NCI-H2227 (cell line): Measurements from ENCODE around the gene CKLF.

Experiments used
- DNase-seq: peaks from one replicate; lab custom pipeline; 2025; ENCODE audit not compliant: unreplicated experiment; lab: John Stamatoyannopoulos, UW

CKLF gene

GRCh38 chr16:66541388-66542355, 10.7 kb upstream of the CKLF start:
- no peak for DNase-seq

DNA sequence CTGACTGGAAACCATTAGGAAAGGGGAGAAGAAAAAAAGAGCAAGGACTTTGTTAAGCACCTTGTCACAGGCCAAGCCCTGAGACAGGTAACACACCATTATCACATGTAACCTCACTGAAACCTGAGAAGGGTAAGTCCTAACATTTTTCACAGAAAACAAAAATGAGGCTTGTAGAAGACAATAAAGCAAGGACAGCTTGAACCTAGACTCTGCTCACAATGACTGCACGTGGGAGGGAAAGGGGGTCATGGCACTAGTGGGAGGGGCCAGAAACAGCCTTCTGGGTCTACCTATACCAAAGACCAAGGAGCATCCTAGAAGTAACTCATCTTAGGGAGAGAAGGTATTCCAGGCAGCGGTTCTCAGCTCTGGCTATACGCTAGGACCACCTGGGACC, 10.0 kb upstream of the CKLF start:
- DNase-seq: no peak

GRCh38 chr16:66543541-66543940, 8.8 kb upstream of the CKLF start:
- no peak for DNase-seq

DNA sequence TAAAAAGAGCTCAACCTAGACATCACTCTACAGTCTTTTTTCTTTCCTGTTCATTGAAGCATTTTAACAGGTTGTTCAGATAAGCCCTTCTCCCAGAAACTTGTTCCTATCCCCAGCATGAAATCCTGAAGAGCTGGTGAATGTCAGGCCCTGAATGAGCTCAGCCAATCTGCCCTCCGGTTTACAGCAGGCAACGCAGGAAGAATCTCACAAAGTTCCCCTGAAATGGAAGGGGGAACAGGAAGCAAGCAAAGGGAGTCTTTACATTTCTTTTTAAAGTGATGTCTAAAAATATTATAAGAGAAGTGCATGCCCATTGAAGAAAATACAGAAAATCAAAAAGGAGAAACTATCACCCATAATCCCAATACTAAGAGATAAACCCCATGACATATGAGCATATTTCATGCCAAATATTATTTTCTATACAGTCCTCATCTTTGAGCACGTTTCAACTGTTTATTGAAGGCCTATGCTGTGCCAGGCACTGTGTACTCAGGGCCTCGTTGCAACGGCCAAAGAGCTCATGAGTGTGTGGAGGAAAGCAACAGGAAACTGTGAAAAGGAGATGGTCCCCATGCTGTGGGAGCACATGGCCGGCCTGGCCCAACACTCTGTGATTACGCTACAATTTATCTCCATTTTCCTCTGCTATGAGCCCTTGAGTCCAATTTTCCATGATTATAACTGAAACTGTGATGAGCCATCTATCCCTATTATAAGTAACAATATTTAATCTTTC, 8.2 kb upstream of the CKLF start:
- no peak for DNase-seq

- no peak for DNase-seq
These were observed 5.0 kb upstream of the CKLF start for GRCh38 chr16:66547101-66547989.

GRCh38 chr16:66548068-66548467, 4.3 kb upstream of the CKLF start:
- DNase-seq: no peak

DNA sequence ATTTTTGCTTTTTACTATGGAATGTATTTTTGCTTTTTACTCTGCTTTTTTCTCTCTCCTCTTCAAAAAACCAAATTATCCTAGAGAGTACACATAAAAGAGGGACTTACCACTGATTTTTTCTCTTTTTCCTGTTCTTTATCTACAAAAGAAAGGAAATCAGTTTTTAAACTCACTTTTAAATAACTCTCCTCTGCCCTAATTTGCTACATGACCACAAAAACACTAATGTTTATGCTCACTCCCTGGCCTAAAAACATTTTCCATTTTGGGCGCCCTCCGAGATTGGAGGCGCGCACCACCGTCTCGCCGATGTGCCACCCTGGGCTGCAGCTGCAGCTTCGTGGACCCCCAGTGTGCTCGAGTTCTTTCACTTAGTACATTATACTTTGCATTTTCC, 3.5 kb upstream of the CKLF start:
- DNase-seq: no peak

DNA sequence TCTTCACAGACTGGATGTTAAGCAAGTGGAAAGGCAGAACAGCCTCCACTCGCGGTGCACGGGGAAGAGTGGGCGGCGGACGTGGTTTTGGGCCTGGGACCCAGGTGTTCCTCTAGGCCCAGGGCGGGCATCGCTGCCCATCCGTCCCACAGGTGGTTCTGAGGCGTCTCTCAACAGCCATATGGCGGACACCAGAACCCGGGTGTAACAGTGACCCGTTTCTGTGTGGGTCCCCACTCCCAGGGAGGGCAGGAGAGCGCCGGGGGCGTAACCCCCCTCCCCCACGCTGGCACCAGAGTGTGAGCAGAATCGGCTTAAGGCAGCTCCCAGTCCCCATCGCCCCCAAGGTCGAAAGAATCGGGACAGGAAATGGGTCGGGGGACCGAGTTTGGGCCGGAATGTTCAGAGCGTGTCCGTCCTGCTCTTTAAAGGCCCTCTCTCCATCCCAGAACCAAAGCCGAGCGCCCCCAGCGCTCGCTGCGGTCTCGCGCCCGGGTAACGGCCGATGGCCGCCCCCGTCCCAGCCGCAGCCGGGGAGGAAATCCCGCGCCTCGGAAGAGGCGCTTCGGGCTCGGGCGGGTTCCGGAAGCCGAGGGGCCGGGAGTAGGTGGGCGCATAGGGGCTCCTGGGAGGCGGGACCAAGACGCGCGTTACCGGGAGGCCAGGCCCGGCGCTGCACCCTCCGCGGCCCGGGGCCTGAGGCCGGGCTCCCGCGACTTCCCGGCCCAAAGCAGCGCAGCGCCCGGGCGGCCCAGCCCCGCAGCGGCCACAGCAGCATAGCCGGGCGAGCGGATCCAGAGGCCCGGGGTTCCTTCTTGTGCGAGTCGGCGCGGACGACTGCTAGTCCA, 2.9 kb upstream of the CKLF start, which contains the start of gene TK2:
Gene TK2, minus strand, starts transcription at position 839 of the 848 bp plus-strand sequence. Its CDS starts 61 bp downstream, at position 778.
- peak; percentile 76 for DNase-seq

DNA sequence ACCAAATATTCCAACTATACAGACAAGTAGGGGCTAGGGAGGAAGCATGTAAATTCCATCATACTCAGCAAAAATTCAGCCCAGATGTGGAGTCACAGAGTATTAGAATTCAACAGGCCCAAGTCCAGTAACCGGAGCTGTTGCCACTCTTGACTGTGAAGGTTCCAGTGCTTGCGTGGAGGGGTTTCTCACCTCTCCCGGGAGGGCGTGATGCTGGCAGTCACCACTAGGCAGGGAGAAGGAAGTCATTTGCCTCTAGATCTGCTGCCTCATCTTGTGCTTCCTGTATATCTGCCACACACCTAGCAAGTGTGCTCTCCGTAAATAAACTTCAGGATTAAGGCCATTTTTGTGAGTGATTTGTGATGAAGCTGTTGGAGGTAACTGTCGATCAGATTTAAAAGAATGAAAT, 1.0 kb upstream of the CKLF start:
- peak; percentile 47 for DNase-seq

GRCh38 chr16:66551788-66552285, 539 bp upstream of the CKLF start:
- no peak for DNase-seq

- DNase-seq: no peak
These were observed 847 bp downstream of the CKLF start for GRCh38 chr16:66553223-66553622.

DNA sequence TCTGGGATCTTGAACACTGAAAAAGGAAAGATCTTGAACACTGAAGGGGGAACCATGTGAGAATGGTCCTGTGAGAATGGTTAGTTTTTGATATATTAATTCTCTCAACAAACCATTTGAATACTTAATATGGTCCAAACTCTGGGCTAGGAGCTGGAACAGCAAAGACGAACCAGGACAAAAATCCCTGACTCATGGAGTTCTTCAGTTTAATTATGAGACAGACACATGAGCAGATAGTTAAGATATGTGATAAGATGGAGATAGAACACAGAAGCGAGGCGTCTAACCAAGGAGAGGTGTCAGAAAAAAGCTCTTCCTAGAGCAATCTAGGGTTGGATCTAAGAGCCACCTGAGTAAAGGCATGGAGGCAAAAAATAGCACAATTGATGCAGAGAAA, 1.6 kb downstream of the CKLF start:
- DNase-seq: no peak

GRCh38 chr16:66554495-66554894, 2.1 kb downstream of the CKLF start:
- DNase-seq: no peak

DNA sequence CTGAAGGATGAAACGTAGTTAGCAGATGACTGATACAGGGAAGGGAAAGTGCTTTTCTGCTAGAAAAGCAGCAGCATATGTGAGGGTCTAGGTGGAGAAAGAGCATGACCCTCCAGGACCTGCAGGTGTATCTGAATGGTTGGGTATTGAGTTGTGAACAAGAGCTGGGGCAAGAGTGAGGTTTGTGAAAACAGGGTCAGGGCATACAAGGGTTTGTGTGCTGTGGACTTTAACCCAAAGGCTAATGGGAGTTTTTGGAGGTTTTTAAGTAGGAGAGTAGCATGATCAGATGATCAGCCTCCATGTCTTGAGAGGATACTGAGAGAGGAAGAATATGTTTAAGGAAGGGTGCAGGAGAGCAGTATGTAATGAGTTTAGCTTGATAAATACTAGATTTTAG, 7.7 kb downstream of the CKLF start:
- DNase-seq: no peak

DNA sequence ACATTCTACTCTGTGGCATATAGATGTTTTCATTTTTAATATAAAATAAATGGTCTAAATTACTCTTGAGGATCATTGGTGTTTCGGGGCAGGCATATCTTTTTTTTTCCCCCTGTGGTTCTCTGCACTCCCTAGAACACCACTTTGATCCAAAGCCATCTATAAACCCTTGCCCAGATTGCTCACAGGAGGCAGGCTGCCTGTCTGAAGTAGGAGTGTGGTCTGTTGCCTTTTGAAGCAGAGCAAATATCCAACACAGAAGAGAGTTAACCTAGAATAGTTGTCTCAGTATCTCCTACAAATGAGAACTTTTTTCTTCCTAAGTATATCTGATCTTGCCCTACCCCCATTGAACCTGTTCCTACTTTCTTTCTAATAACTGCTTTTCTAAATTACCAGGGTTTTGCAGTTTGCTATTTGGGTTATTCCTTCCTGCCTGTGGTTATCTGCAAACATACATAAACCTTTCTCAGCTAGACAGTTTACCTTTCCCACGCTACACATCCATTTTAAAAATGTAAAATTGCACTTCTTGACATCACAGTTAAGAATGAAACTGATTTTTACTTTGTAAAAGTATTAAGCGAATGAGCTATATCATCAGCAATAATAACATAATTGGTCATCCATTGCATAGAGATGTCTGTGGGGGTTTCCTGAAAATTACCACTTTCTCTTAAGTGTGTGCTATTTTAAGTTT, 9.2 kb downstream of the CKLF start:
- DNase-seq: no peak

- DNase-seq: no peak
These were observed 10.0 kb downstream of the CKLF start for GRCh38 chr16:66562409-66562808.

GRCh38 chr16:66562986-66563385, 10.6 kb downstream of the CKLF start:
- no peak for DNase-seq

DNA sequence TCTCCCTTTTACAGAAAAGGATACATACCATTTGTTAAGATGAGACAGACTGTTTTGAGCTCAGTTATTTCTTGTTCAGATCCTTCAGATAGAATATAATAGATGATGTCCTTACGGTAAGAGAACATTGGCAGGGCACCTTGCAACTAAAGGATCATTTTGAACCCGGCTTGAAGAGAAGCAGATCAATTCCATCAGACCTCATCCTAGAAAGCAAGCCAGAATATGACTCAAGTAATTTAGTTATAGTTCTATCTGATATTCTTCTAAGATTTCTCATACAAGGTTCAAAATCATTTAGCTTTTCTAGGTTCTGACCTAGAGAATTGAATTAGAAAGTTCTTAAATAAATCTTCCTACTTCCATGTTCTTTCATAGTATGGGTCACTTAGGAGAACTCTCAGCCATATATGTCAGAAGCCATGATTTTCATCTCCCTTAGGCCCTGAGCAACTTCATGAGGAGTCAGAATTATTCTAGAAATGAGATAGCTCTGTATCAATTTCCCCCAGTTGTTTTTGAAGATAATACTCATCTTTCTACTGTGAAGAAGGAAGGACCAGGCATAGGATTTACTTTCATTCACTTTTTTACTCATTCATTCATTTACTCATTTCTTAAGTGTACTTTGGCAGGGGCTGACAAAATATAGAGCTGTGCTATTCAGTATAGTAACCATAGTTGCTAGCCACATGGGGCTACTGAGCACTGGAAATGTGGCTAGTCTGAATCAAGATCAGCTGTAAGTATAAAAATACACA, 11.4 kb downstream of the CKLF start:
- DNase-seq: no peak
